GM18951 (cell line): ENCODE data around the gene CELF4.

Experiments used
- POLR2A ChIP-seq: IDR thresholded peaks from 4 replicates; pipeline ENCODE4 v1.6.1; 2011; ENCODE audit warnings: mild to moderate bottlenecking; ENCODE audit not compliant: insufficient read length, insufficient read depth; ENCODE audit errors: extremely low read depth
- in situ Hi-C: fragments of 300-500 bp; cut with MboI; formaldehyde crosslinking; loops from one replicate; pipeline ENCODE4 v1.12.0; 2022; ENCODE audit warnings: low sequenced_read_pairs, mixed read lengths, inconsistent platforms; ENCODE audit not compliant: unreplicated experiment

Gene CELF4

DNA sequence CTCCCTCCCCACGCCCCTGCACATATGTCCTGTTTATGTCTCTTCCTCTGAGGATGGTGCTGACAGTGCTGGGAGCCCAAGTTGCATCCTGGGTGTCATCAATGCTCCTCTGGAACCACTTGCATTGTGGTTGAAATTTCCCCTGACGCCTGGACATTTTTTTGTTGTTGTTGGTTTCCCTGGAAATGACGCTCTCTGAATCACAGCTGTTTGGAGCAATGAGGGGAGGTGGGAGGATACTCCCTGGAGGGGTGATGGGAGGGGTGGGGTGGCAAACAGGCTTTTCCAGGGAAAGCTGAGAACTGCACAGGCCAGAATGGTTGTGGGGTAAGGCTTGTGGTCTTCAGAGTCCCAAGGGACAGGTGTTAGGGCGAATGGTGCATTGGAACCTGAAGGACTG, 29.6 kb downstream of the CELF4 start:
- in situ Hi-C loops, result no loop called here
- no peak for TF ChIP-seq POLR2A

DNA sequence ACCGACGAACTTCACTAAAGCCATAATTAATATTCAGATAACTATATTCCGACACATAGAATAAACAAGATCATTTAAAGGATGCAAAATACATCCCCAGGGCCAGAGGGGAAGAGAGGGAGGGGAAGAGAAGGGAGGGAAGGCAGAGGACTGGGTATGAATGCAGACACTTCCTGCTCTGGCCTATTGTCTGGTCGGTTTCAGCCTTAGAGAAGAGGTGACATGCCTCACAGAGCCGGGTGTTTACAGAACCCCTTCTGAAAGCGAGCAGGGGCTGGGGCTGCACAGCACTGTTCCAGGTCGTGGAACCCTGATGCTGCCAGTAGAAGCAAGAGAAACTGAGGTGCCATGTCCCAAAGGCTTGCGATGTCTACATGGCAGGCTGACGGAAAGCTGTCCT, 31.0 kb downstream of the CELF4 start:
- no peak for TF ChIP-seq POLR2A
- in situ Hi-C loops, result no loop called here

GRCh38 chr18:37533647-37534584, 31.7 kb downstream of the CELF4 start:
- no peak for TF ChIP-seq POLR2A
- in situ Hi-C loops, result no loop called here

DNA sequence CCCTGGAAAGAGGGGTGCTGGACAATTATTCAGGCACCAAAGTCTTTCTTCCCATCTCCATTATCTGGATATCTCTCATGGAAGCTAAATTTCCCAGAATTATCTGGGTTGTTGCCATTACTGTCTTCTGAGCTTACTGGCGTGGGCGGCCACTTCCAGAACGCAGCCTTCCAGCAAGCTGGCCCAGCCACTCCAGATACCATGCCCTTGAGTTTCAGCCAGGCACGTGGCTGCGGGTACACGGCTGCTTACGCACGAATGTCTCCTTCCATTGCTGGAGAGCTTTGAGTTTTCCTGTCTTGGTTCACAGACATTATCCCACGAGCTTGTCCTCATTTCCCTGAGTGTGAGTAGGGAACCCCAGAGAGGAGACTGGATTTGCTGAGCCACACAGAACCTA, 32.7 kb downstream of the CELF4 start:
- in situ Hi-C loops, result no loop called here
- TF ChIP-seq POLR2A, result no peak

GRCh38 chr18:37529863-37530262, 35.7 kb downstream of the CELF4 start:
- TF ChIP-seq POLR2A, result no peak
- in situ Hi-C loops, result no loop called here

DNA sequence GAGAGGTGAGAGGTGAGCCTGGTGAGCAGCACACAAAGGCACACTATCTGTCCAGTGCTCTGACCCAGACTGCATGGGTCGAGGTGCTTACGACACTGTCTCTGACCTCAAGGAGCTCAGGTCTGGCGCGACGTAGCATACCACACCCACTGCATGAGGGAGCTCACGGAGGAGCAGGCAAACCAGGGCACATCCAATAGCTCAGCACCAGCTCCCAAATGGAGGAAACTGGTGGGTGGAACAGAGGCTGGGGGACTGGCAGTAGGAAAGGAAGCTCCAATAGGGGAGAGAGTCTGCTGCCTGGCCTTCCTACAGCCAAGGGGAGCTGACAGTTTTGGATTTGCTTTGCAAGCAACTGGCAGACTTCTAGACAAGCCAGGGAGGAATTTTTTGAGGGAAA, 36.3 kb downstream of the CELF4 start:
- TF ChIP-seq POLR2A, result no peak
- in situ Hi-C loops, result no loop called here

- no peak for TF ChIP-seq POLR2A
- in situ Hi-C loops, result no loop called here
Observed at GRCh38 chr18:37527395-37527794, 38.2 kb downstream of the CELF4 start.

DNA sequence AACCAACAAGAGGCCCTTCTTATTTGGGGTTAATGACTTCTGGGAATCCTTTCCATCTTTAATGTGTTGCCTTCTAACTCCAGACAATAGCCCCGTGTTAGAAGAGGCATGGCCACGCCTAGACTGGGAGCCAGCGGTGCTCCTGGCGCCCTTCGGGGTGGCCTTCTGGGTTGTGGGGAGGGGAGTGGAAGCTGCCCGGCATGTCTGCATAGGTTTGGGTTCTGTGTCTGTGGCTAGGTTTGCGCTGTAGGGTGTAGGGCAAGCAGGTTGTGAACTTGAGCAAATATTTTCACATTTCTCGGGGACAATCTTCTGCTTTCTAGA, 40.4 kb downstream of the CELF4 start:
- no peak for TF ChIP-seq POLR2A
- in situ Hi-C loops, result no loop called here

- in situ Hi-C loops, result no loop called here
- TF ChIP-seq POLR2A, result no peak
Observed at GRCh38 chr18:37524498-37525261, 40.9 kb downstream of the CELF4 start.

DNA sequence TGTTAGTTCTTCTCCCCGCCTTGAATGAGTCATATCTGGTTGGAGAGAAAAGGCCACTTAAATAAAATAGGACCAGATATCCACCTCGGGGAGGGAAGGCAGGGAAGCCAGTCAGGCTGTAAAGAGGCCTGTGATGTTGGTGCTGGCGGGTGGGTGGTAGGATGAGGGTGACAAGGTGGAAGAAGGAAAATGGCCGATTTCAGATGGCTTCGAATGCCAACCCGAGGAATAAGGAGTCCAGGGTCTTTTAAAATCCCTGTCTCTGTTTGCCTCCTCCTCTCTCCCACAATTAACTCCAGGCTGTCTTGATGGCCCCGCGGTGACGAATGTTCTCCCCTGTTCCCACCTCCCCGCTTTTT, 41.5 kb downstream of the CELF4 start:
- in situ Hi-C loops, result no loop called here

DNA sequence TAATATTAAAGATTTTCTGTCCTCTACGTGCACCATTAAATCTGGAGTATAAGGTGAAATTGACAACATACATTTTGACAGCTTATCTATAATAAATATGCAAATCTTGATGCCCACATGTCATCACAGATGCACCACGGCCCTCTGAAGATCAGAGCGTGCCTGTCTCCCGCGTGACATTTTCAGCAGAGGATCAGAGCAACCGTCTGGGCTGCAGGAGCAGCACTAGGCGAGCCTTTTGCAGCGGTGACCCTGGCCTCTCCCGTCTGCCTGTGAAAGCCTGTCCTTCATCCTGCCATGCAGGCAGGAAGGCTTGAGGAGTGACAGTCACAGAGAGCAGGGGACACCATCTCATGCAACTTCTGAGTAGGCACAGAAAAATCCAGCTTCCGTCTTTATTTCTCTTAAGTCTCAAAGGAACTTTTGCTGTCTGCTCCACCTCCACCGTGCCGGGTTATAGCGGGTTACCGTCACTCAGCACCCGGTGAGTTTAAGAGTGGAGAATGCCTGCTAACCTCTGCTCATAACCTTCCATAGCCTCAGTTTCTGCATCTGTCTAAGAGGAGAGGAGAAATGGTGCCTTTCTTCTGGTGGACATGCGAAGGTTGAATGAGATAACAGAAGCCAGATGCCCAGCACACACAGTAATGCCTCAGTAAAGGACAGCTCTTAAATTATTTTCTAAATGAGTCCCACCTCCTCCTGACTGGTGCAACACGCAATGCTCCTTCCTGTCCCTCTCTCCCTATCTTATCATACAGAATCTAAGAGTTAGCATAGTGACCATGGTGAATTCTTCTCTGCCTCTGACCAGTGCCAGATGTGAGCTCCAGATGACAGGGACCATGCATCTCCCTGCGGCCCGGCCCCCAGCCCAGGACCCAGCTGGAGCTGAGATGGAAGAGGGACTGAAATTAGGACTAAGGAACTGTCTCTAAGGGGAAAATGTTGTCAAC, 43.8 kb downstream of the CELF4 start:
- no peak for TF ChIP-seq POLR2A
- in situ Hi-C loops, result no loop called here

More for the DNA sequence above, 41.5 kb downstream of the CELF4 start:
- TF ChIP-seq POLR2A, result no peak

- no peak for TF ChIP-seq POLR2A
- in situ Hi-C loops, result no loop called here
Observed at GRCh38 chr18:37520508-37520907, 45.1 kb downstream of the CELF4 start.
